Gastroesophageal sphincter (tissue), 3 donors: Measurements from ENCODE around the gene DRC7.

Source experiments
- CTCF ChIP-seq, 4 experiments: fragments of 200-600 bp in 2 of 4; fragments of 450-650 bp in 2 of 4; sonication (generic) in 1 of 4; IDR thresholded peaks; one replicate each; pipeline ENCODE4 v1.5.1; 2017 to 2019; ENCODE audit warnings: antibody characterized with exemption in 4 of 4, mild to moderate bottlenecking in 2 of 4, moderate library complexity in 2 of 4
- EP300 ChIP-seq: sonication (generic); formaldehyde crosslinking; IDR thresholded peaks from one replicate; pipeline ENCODE4 v1.6.1; 2017; ENCODE audit warnings: antibody characterized with exemption, mild to moderate bottlenecking

- TF ChIP-seq CTCF (IDR thresholded peaks at IDR 0.05) (no peak), EP300 (no peak)
Observed at GRCh38 chr16:57764341-57765159, 69.9 kb downstream of the DRC7 start.
